HepG2 (cell line): ENCODE measurements around the gene SLC44A4. TPM values are rescaled to one million over a fixed set of nuclear protein-coding genes. Genes with fewer than 3 reads are reported as not detected.

Experiments used
- BHLHE40 ChIP-seq: IDR thresholded peaks from 2 replicates; pipeline ENCODE4 v1.6.1; 2011; ENCODE audit warnings: low read length, improper control_type of control experiment
- CBFB ChIP-seq: sonication (generic); formaldehyde crosslinking; IDR thresholded peaks from 2 replicates; pipeline ENCODE4 v1.4.0; 2020; ENCODE audit warnings: missing genetic modification reagents
- CSRNP1 ChIP-seq: sonication (generic); formaldehyde crosslinking; IDR thresholded peaks from 2 replicates; pipeline ENCODE4 v1.8.1; 2023; ENCODE audit warnings: mild to moderate bottlenecking, missing genetic modification reagents
- EP300 ChIP-seq, 3 experiments: sonication (generic) in 1 of 3; formaldehyde crosslinking in 1 of 3; IDR thresholded peaks; 2 replicates each; pipeline versions ENCODE4 v1.5.1 to v1.6.1; 2011 to 2020; ENCODE audit warnings: low read depth in 2 of 3, low read length in 2 of 3, borderline replicate concordance in 1 of 3, improper control_type of control experiment in 1 of 3, mild to moderate bottlenecking in 1 of 3, missing genetic modification reagents in 1 of 3, moderate library complexity in 1 of 3
- FLYWCH1 ChIP-seq: sonication (generic); formaldehyde crosslinking; IDR thresholded peaks from 2 replicates; pipeline ENCODE4 v1.8.1; 2023; ENCODE audit warnings: mild to moderate bottlenecking, missing genetic modification reagents
- FOSL1 ChIP-seq: sonication (generic); formaldehyde crosslinking; IDR thresholded peaks from 2 replicates; pipeline ENCODE4 v1.9.0; 2021; ENCODE audit warnings: missing genetic modification reagents, borderline replicate concordance
- FOXC1 ChIP-seq: sonication (generic); formaldehyde crosslinking; IDR thresholded peaks from 2 replicates; pipeline ENCODE4 v1.8.0; 2022; ENCODE audit warnings: mild to moderate bottlenecking, missing genetic modification reagents, borderline replicate concordance
- HMG20A ChIP-seq: IDR thresholded peaks from 2 replicates; pipeline ENCODE4 v1.6.1; 2016; ENCODE audit warnings: borderline replicate concordance
- JUND ChIP-seq: sonication (generic); formaldehyde crosslinking; IDR thresholded peaks from 2 replicates; pipeline ENCODE4 v1.8.0; 2022; ENCODE audit warnings: mild to moderate bottlenecking, missing genetic modification reagents
- MAX ChIP-seq: IDR thresholded peaks from 2 replicates; pipeline ENCODE4 v1.6.1; 2012; ENCODE audit warnings: inconsistent platforms
- NFYB ChIP-seq: sonication (generic); formaldehyde crosslinking; IDR thresholded peaks from 2 replicates; pipeline ENCODE4 v1.4.0; 2020; ENCODE audit warnings: missing genetic modification reagents
- NR3C1 ChIP-seq: sonication (generic); formaldehyde crosslinking; IDR thresholded peaks from 2 replicates; pipeline ENCODE4 v1.4.0; 2020; ENCODE audit warnings: missing genetic modification reagents
- SETDB1 ChIP-seq: sonication (generic); formaldehyde crosslinking; IDR thresholded peaks from 2 replicates; pipeline ENCODE4 v1.5.1; 2020; ENCODE audit warnings: missing genetic modification reagents, mild to moderate bottlenecking, borderline replicate concordance
- SMAD1 ChIP-seq: sonication (generic); formaldehyde crosslinking; IDR thresholded peaks from 2 replicates; pipeline ENCODE4 v1.4.0; 2020; ENCODE audit warnings: missing genetic modification reagents, low read depth, mild to moderate bottlenecking, borderline replicate concordance
- SMC3 ChIP-seq: IDR thresholded peaks from 2 replicates; pipeline ENCODE4 v1.6.1; 2011; ENCODE audit warnings: low read length, improper control_type of control experiment
- TAF1 ChIP-seq: sonication (generic); formaldehyde crosslinking; IDR thresholded peaks from 2 replicates; pipeline ENCODE4 v1.4.0; 2020; ENCODE audit warnings: missing genetic modification reagents
- ZFP1 ChIP-seq: IDR thresholded peaks from 2 replicates; pipeline ENCODE4 v1.6.1; 2016
- ZFP36L1 ChIP-seq: sonication (generic); formaldehyde crosslinking; IDR thresholded peaks from 2 replicates; pipeline ENCODE4 v1.8.0; 2022; ENCODE audit warnings: mild to moderate bottlenecking, missing genetic modification reagents, moderate library complexity
- ZNF12 ChIP-seq: sonication (generic); formaldehyde crosslinking; IDR thresholded peaks from 2 replicates; pipeline ENCODE4 v1.5.0; 2020; ENCODE audit warnings: missing genetic modification reagents
- ZNF24 ChIP-seq: fragments of 450-650 bp; IDR thresholded peaks from 2 replicates; pipeline ENCODE4 v1.6.1; 2017; ENCODE audit warnings: antibody characterized with exemption, mild to moderate bottlenecking
- ZNF562 ChIP-seq: sonication (generic); formaldehyde crosslinking; IDR thresholded peaks from 2 replicates; pipeline ENCODE4 v1.8.0; 2022; ENCODE audit warnings: missing genetic modification reagents, borderline replicate concordance
- ZNF850 ChIP-seq: sonication (generic); formaldehyde crosslinking; conservative IDR thresholded peaks from 2 replicates; pipeline ENCODE4 v1.9.0; 2021; ENCODE audit warnings: mild to moderate bottlenecking, missing genetic modification reagents
- polyA plus RNA-seq, 8 experiments: library from polyadenylated mRNA; depleted of rRNA in 3 of 8; stranded (reverse) in 7 of 8; unstranded in 1 of 8; fragments of >200 nt; fragmentation: Illumina TruSeq in 4 of 8; extraction: Trizol in 4 of 8; gene quantifications; 2 replicates each; pipeline versions ENCODE4 v1.2.1 to v1.2.3, GENCODE V29; 2011 to 2016; ENCODE audit warnings: low read depth in 4 of 8, missing spikeins in 1 of 8, mixed read lengths in 1 of 8; ENCODE audit not compliant: insufficient read depth in 1 of 8
- total RNA-seq, 5 experiments: library from RNA; depleted of rRNA; stranded (reverse); fragments of >200 nt; fragmentation: Illumina TruSeq; extraction: Trizol; gene quantifications; 2 replicates each; pipeline ENCODE4 v1.2.3, GENCODE V29; 2016; ENCODE audit warnings: low read depth in 1 of 5
- TF ChIP-seq, protein P1 (sequence below): sonication (generic); formaldehyde crosslinking; IDR thresholded peaks from 2 replicates; pipeline ENCODE4 v1.4.0; 2020; ENCODE audit warnings: mild to moderate bottlenecking, missing genetic modification reagents

The SLC44A4 gene
- total and polyA plus RNA-seq, 2 of the 13 experiments (the other 11 are each of a cell fraction or from before 2014, with no cell fraction given) = 3.5 to 5.9 TPM

DNA sequence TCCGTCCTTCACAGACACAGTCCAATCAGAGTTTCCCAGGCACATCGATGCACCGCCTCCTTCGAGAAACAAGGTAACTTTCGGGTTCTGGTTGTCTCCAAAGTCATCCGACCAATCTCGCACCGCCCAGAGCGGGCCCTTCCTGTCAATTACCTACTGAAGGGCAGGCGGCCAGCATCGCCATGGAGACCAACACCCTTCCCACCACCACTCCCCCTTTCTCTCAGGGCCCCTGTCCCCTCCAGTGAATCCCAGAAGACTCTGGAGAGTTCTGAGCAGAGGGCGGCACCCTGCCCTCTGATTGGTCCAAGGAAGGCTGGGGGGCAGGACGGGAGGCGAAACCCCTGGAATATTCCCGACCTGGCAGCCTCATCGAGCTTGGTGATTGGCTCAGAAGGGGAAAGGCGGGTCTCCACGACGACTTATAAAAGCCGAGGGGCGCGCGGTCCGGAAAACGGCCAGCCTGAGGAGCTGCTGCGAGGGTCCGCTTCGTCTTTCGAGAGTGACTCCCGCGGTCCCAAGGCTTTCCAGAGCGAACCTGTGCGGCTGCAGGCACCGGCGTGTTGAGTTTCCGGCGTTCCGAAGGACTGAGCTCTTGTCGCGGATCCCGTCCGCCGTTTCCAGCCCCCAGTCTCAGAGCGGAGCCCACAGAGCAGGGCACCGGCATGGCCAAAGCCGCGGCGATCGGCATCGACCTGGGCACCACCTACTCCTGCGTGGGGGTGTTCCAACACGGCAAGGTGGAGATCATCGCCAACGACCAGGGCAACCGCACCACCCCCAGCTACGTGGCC lies 51.3 kb downstream of the SLC44A4 start, which contains the start of gene HSPA1B (continued):
- TF ChIP-seq BHLHE40 = 0 out of 2 replicates have a peak, but pooled peaks have one; percentile 22
- TF ChIP-seq SMC3 = no peak
- peak; percentile 50; the same call in 1 of the 2 replicates for TF ChIP-seq ZNF12 (CRISPR knock-in tag)
- TF ChIP-seq HMG20A (CRISPR knock-in tag) = no peak
- TF ChIP-seq ZNF562 (CRISPR knock-in tag) = no peak
- peak; percentile 95 for TF ChIP-seq FOXC1
- no peak for TF ChIP-seq SMAD1 (CRISPR knock-in tag)
- no peak for TF ChIP-seq CBFB
- TF ChIP-seq NR3C1 = 0 out of 2 replicates have a peak, but pooled peaks have one; percentile 56
- 0 out of 2 replicates have a peak, but pooled peaks have one; percentile 30 for TF ChIP-seq ZNF24
- TF ChIP-seq FOSL1 (CRISPR knock-in tag) = 0 out of 2 replicates have a peak, but pooled peaks have one; percentile 13
- peak; percentile 89 for TF ChIP-seq NFYB (CRISPR knock-in tag)
- 0 out of 2 replicates have a peak, but pooled peaks have one; percentile 53 for TF ChIP-seq FLYWCH1 (CRISPR knock-in tag)
- TF ChIP-seq CSRNP1 (CRISPR knock-in tag) = peak; percentile 79
- no peak for TF ChIP-seq SETDB1
- TF ChIP-seq EP300 (IDR thresholded peaks at IDR 0.05; ENCODE audit: low read depth in 2 of 2, low read length in 2 of 2) = peak in 1 of 2 experiments; percentile 82; a peak in 2 of 4 replicates
- peak; percentile 26; the same call in 1 of the 2 replicates for TF ChIP-seq EP300 (CRISPR knock-in tag; IDR thresholded peaks at IDR 0.05; ENCODE audit: borderline replicate concordance)
- no peak for TF ChIP-seq ZFP1 (CRISPR knock-in tag)
- peak; percentile 97 for TF ChIP-seq TAF1 (CRISPR knock-in tag)
- peak; percentile 35; the same call in 1 of the 2 replicates for TF ChIP-seq JUND
- peak; percentile 62; the same call in 1 of the 2 replicates for TF ChIP-seq MAX
- TF ChIP-seq ZNF850 (CRISPR knock-in tag) = no peak
- TF ChIP-seq, protein P1, sequence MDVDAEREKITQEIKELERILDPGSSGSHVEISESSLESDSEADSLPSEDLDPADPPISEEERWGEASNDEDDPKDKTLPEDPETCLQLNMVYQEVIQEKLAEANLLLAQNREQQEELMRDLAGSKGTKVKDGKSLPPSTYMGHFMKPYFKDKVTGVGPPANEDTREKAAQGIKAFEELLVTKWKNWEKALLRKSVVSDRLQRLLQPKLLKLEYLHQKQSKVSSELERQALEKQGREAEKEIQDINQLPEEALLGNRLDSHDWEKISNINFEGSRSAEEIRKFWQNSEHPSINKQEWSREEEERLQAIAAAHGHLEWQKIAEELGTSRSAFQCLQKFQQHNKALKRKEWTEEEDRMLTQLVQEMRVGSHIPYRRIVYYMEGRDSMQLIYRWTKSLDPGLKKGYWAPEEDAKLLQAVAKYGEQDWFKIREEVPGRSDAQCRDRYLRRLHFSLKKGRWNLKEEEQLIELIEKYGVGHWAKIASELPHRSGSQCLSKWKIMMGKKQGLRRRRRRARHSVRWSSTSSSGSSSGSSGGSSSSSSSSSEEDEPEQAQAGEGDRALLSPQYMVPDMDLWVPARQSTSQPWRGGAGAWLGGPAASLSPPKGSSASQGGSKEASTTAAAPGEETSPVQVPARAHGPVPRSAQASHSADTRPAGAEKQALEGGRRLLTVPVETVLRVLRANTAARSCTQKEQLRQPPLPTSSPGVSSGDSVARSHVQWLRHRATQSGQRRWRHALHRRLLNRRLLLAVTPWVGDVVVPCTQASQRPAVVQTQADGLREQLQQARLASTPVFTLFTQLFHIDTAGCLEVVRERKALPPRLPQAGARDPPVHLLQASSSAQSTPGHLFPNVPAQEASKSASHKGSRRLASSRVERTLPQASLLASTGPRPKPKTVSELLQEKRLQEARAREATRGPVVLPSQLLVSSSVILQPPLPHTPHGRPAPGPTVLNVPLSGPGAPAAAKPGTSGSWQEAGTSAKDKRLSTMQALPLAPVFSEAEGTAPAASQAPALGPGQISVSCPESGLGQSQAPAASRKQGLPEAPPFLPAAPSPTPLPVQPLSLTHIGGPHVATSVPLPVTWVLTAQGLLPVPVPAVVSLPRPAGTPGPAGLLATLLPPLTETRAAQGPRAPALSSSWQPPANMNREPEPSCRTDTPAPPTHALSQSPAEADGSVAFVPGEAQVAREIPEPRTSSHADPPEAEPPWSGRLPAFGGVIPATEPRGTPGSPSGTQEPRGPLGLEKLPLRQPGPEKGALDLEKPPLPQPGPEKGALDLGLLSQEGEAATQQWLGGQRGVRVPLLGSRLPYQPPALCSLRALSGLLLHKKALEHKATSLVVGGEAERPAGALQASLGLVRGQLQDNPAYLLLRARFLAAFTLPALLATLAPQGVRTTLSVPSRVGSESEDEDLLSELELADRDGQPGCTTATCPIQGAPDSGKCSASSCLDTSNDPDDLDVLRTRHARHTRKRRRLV (CRISPR knock-in tag) = 0 out of 2 replicates have a peak, but pooled peaks have one; percentile 63
- peak; percentile 74; the same call in 1 of the 2 replicates for TF ChIP-seq ZFP36L1 (CRISPR knock-in tag)
